ENCODE data around the gene BAG5.

Gene BAG5

GRCh38 chr14:103574104-103574503, 11.6 kb upstream of the BAG5 start:
- H3K4me2 ChIP-seq = no peak overlapping the region
- H3K27me3 ChIP-seq (ENCODE audit: insufficient read depth, low read depth) = no peaks in the 10 kb centered on the region
- TF ChIP-seq CTCF (conservative IDR thresholded peaks at IDR 0.05; ENCODE audit: low read depth, low read length) = no peak
- H3K36me3 ChIP-seq (ENCODE audit: insufficient read depth) = no peaks in the 10 kb centered on the region
- H2AFZ ChIP-seq (ENCODE audit: low read depth) = no peak overlapping the region
- H3K79me2 ChIP-seq (ENCODE audit: insufficient read depth, low read depth) = no peaks in the 10 kb centered on the region
- no peaks in the 10 kb centered on the region for H4K20me1 ChIP-seq (ENCODE audit: insufficient read depth)
- no peak overlapping the region for H3K4me3 ChIP-seq (IDR thresholded peaks at IDR 0.05; ENCODE audit: insufficient read depth, low read depth, low read length)
- no peak overlapping the region for H3K9ac ChIP-seq
- no peak overlapping the region for H3K27ac ChIP-seq
- no peaks in the 10 kb centered on the region for H3K4me1 ChIP-seq (ENCODE audit: low read depth, poor library complexity, severe bottlenecking)

- Histone ChIP-seq H3K27me3 (ENCODE audit: insufficient read depth, low read depth) (no peaks in the 10 kb centered on the region), H2AFZ (ENCODE audit: low read depth) (no peak overlapping the region), H3K27ac (no peak overlapping the region), H3K36me3 (ENCODE audit: insufficient read depth) (no peaks in the 10 kb centered on the region), H3K4me1 (ENCODE audit: low read depth, poor library complexity, severe bottlenecking) (no peaks in the 10 kb centered on the region), H3K4me3 (IDR thresholded peaks at IDR 0.05; ENCODE audit: insufficient read depth, low read depth, low read length) (no peak overlapping the region), H3K79me2 (ENCODE audit: insufficient read depth, low read depth) (peaks cover 4% of the 10 kb centered on the region; the same call in 1 of the 2 replicates), H3K4me2 (no peak overlapping the region), H3K9ac (no peak overlapping the region), H4K20me1 (ENCODE audit: insufficient read depth) (no peaks in the 10 kb centered on the region)
- TF ChIP-seq CTCF (conservative IDR thresholded peaks at IDR 0.05; ENCODE audit: low read depth, low read length) = no peak
These were observed 7.0 kb upstream of the BAG5 start for GRCh38 chr14:103569408-103569807.

- Histone ChIP-seq H3K79me2 (ENCODE audit: insufficient read depth, low read depth) (peaks cover 8% of the 10 kb centered on the region; the same call in 1 of the 2 replicates), H3K27ac (no peak overlapping the region)
These were observed 6.5 kb upstream of the BAG5 start for GRCh38 chr14:103568952-103569351.

GRCh38 chr14:103563844-103564505, 1.5 kb upstream of the BAG5 start:
- H3K36me3 ChIP-seq (ENCODE audit: insufficient read depth) = no peaks in the 10 kb centered on the region
- no peak overlapping the region for H2AFZ ChIP-seq (ENCODE audit: low read depth)
- no peak overlapping the region for H3K4me3 ChIP-seq (IDR thresholded peaks at IDR 0.05; ENCODE audit: insufficient read depth, low read depth, low read length)
- peak overlapping the region; percentile 68 for H3K4me2 ChIP-seq
- no peaks in the 10 kb centered on the region for H4K20me1 ChIP-seq (ENCODE audit: insufficient read depth)
- no peak overlapping the region; the same call in 1 of the 2 replicates for H3K9ac ChIP-seq
- no peak for TF ChIP-seq CTCF (conservative IDR thresholded peaks at IDR 0.05; ENCODE audit: low read depth, low read length)
- peaks cover 49% of the 10 kb centered on the region for H3K79me2 ChIP-seq (ENCODE audit: insufficient read depth, low read depth)
- no peak overlapping the region for H3K27ac ChIP-seq
- no peaks in the 10 kb centered on the region for H3K27me3 ChIP-seq (ENCODE audit: insufficient read depth, low read depth)
- H3K4me1 ChIP-seq (ENCODE audit: low read depth, poor library complexity, severe bottlenecking) = peaks cover 18% of the 10 kb centered on the region

More at GRCh38 chr14:103568952-103569351, 6.5 kb upstream of the BAG5 start:
- H3K36me3 ChIP-seq (ENCODE audit: insufficient read depth) = no peaks in the 10 kb centered on the region
- no peak for TF ChIP-seq CTCF (conservative IDR thresholded peaks at IDR 0.05; ENCODE audit: low read depth, low read length)
- H2AFZ ChIP-seq (ENCODE audit: low read depth) = no peak overlapping the region
- no peak overlapping the region for H3K4me3 ChIP-seq (IDR thresholded peaks at IDR 0.05; ENCODE audit: insufficient read depth, low read depth, low read length)
- no peak overlapping the region for H3K4me2 ChIP-seq
- no peaks in the 10 kb centered on the region for H4K20me1 ChIP-seq (ENCODE audit: insufficient read depth)
- H3K27me3 ChIP-seq (ENCODE audit: insufficient read depth, low read depth) = no peaks in the 10 kb centered on the region
- H3K4me1 ChIP-seq (ENCODE audit: low read depth, poor library complexity, severe bottlenecking) = peaks cover 4% of the 10 kb centered on the region
- no peak overlapping the region for H3K9ac ChIP-seq

All from KMS-11 (cell line).